HepG2 (cell line): ENCODE data around the gene MGAT4D. TPM values are rescaled to one million over a fixed set of nuclear protein-coding genes. Genes with fewer than 3 reads are reported as not detected.

Experiments
- ATF7 ChIP-seq, 2 experiments: fragments of 450-650 bp in 1 of 2; sonication (generic) in 1 of 2; formaldehyde crosslinking in 1 of 2; IDR thresholded peaks; 2 replicates each; pipeline versions ENCODE4 v1.4.0 to v1.6.1; 2016 to 2020; ENCODE audit warnings: antibody characterized with exemption in 1 of 2, mild to moderate bottlenecking in 1 of 2, missing genetic modification reagents in 1 of 2
- ATM ChIP-seq: fragments of 450-650 bp; IDR thresholded peaks from 2 replicates; pipeline ENCODE4 v1.7.1; 2017; ENCODE audit warnings: mild to moderate bottlenecking, borderline replicate concordance
- BCL6 ChIP-seq: IDR thresholded peaks from 2 replicates; pipeline ENCODE4 v1.6.1; 2016; ENCODE audit warnings: missing genetic modification reagents, missing compliant biosample characterization
- CBX1 ChIP-seq: IDR thresholded peaks from one replicate; pipeline ENCODE4 v1.6.1; 2016; ENCODE audit warnings: antibody characterized with exemption, low read depth
- CBX5 ChIP-seq: sonication (generic); formaldehyde crosslinking; IDR thresholded peaks from 2 replicates; pipeline ENCODE4 v1.4.0; 2020; ENCODE audit warnings: missing genetic modification reagents, borderline replicate concordance
- CC2D1A ChIP-seq: sonication (generic); formaldehyde crosslinking; IDR thresholded peaks from 2 replicates; pipeline ENCODE4 v1.8.1; 2023; ENCODE audit warnings: mild to moderate bottlenecking, missing genetic modification reagents
- ELF1 ChIP-seq: sonication (generic); formaldehyde crosslinking; IDR thresholded peaks from 2 replicates; pipeline ENCODE4 v1.4.0; 2020; ENCODE audit warnings: missing genetic modification reagents
- GATAD2A ChIP-seq: IDR thresholded peaks from 2 replicates; pipeline ENCODE4 v1.6.1; 2016
- KDM3A ChIP-seq: IDR thresholded peaks from 2 replicates; pipeline ENCODE4 v1.6.1; 2018; ENCODE audit warnings: low read depth, missing compliant biosample characterization
- MAZ ChIP-seq, 2 experiments: sonication (generic) in 1 of 2; formaldehyde crosslinking in 1 of 2; IDR thresholded peaks; 2 replicates each; pipeline versions ENCODE4 v1.5.0 to v1.6.1; 2012 to 2020; ENCODE audit warnings: low read depth in 2 of 2, mild to moderate bottlenecking in 2 of 2, borderline replicate concordance in 1 of 2, improper control_type of control experiment in 1 of 2, low read length in 1 of 2, missing genetic modification reagents in 1 of 2, moderate library complexity in 1 of 2
- MEF2D ChIP-seq: sonication (generic); formaldehyde crosslinking; IDR thresholded peaks from 2 replicates; pipeline ENCODE4 v1.5.1; 2020; ENCODE audit warnings: mild to moderate bottlenecking, missing genetic modification reagents
- PAF1 ChIP-seq: IDR thresholded peaks from 2 replicates; pipeline ENCODE4 v1.6.1; 2016; ENCODE audit warnings: missing genetic modification reagents, missing compliant biosample characterization
- SIN3A ChIP-seq: IDR thresholded peaks from 2 replicates; pipeline ENCODE4 v1.6.1; 2011; ENCODE audit warnings: low read depth, mild to moderate bottlenecking, control low read depth, low read length, borderline replicate concordance
- ZBTB3 ChIP-seq: sonication (generic); formaldehyde crosslinking; IDR thresholded peaks from 2 replicates; pipeline ENCODE4 v1.4.0; 2020; ENCODE audit warnings: low read depth, mild to moderate bottlenecking, moderate library complexity, missing genetic modification reagents, borderline replicate concordance
- ZFYVE20 ChIP-seq: sonication (generic); formaldehyde crosslinking; IDR thresholded peaks from 2 replicates; pipeline ENCODE4 v1.8.0; 2023; ENCODE audit warnings: low read depth, mild to moderate bottlenecking, moderate library complexity, missing genetic modification reagents, borderline replicate concordance
- ZNF354B ChIP-seq: sonication (generic); formaldehyde crosslinking; IDR thresholded peaks from 2 replicates; pipeline ENCODE4 v1.8.0; 2022; ENCODE audit warnings: mild to moderate bottlenecking, missing genetic modification reagents
- ZNF747 ChIP-seq: sonication (generic); formaldehyde crosslinking; IDR thresholded peaks from 2 replicates; pipeline ENCODE4 v1.8.1; 2023; ENCODE audit warnings: missing genetic modification reagents, mild to moderate bottlenecking, borderline replicate concordance
- polyA plus RNA-seq, 8 experiments: library from polyadenylated mRNA; depleted of rRNA in 3 of 8; stranded (reverse) in 7 of 8; unstranded in 1 of 8; fragments of >200 nt; fragmentation: Illumina TruSeq in 4 of 8; extraction: Trizol in 4 of 8; gene quantifications; 2 replicates each; pipeline versions ENCODE4 v1.2.1 to v1.2.3, GENCODE V29; 2011 to 2016; ENCODE audit warnings: low read depth in 4 of 8, missing spikeins in 1 of 8, mixed read lengths in 1 of 8; ENCODE audit not compliant: insufficient read depth in 1 of 8
- total RNA-seq, 5 experiments: library from RNA; depleted of rRNA; stranded (reverse); fragments of >200 nt; fragmentation: Illumina TruSeq; extraction: Trizol; gene quantifications; 2 replicates each; pipeline ENCODE4 v1.2.3, GENCODE V29; 2016; ENCODE audit warnings: low read depth in 1 of 5
- TF ChIP-seq, protein P1 (sequence below): sonication (generic); formaldehyde crosslinking; IDR thresholded peaks from 2 replicates; pipeline ENCODE4 v1.4.0; 2020; ENCODE audit warnings: missing genetic modification reagents
- TF ChIP-seq, protein P2 (sequence below): sonication (generic); formaldehyde crosslinking; IDR thresholded peaks from 2 replicates; pipeline ENCODE4 v1.5.1; 2020; ENCODE audit warnings: mild to moderate bottlenecking, missing genetic modification reagents
- TF ChIP-seq, protein P3 (sequence below): sonication (generic); formaldehyde crosslinking; IDR thresholded peaks from 2 replicates; pipeline ENCODE4 v1.9.0; 2022; ENCODE audit warnings: low read depth, missing genetic modification reagents
- TF ChIP-seq, protein P4 (sequence below): sonication (generic); formaldehyde crosslinking; IDR thresholded peaks from 2 replicates; pipeline ENCODE4 v1.4.0; 2020; ENCODE audit warnings: mild to moderate bottlenecking, low read depth, missing genetic modification reagents

The MGAT4D gene
- total and polyA plus RNA-seq, 2 of the 13 experiments (the other 11 are each of a cell fraction or from before 2014, with no cell fraction given), result not detected

DNA sequence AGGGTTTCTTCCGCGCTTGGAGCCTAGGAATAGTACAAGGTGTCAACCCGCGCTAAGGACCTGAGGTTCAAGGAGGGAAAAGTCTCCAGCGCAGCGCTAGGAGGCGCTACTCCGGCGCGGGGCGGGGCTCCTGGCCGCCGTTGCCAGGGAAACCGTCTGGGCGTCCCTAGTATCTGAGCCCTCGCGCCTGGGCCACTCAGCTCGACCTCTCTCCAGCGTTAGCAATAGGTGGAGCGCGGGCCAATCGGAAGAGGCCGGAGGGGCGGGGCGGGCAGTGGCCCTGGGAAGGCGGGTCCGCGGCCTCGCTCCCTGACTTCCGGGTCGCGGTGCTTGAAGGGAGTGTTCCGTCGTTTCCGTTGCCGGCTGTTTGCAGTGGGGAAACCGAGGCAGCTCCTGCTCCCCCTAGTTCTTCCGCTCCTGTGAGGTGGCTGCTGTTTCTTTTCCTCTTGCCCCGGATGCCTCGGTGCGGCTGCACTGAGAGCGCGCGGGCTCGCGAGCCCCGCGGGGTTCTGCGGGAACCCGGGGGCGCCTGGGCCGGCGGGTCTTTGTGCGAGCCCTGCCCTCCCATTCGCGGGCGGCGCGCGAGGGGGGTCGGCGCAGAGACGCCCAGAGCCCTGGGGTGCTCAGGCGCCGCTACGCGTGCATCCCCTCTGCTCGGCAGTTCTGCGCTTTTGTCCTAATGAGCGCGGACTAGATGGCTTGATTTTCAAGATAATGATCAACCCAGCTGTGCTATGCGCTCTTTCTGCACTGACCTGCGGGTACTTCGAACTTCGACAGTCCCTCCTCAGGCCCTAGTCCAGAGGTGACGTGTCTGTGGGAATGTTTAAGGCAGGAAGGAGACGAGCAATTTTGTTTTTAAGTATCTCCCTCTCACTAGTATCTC is 26.0 kb upstream of the MGAT4D start, which contains the start of gene ELMOD2 (continued):
- TF ChIP-seq ZNF747 (CRISPR knock-in tag) (no peak), BCL6 (peak; percentile 16; the same call in 1 of the 2 replicates), ELF1 (CRISPR knock-in tag) (peak; percentile 98), ZNF354B (CRISPR knock-in tag) (no peak), CBX1 (peak; percentile 34), ATM (no peak), GATAD2A (CRISPR knock-in tag) (peak; percentile 64), MEF2D (CRISPR knock-in tag) (peak; percentile 61; the same call in 1 of the 2 replicates), ZBTB3 (CRISPR knock-in tag) (no peak), ATF7 (IDR thresholded peaks at IDR 0.05) (no peak), ATF7 (CRISPR knock-in tag; IDR thresholded peaks at IDR 0.05) (no peak), CC2D1A (CRISPR knock-in tag) (no peak), PAF1 (no peak), ZFYVE20 (CRISPR knock-in tag) (no peak), CBX5 (CRISPR knock-in tag) (no peak; the same call in 1 of the 2 replicates), MAZ (IDR thresholded peaks at IDR 0.05; ENCODE audit: borderline replicate concordance, low read depth, low read length) (peak; percentile 96), MAZ (CRISPR knock-in tag; IDR thresholded peaks at IDR 0.05; ENCODE audit: low read depth) (peak; percentile 89), SIN3A (peak; percentile 93), KDM3A (peak; percentile 64; the same call in 1 of the 2 replicates)
- TF ChIP-seq, protein P1, sequence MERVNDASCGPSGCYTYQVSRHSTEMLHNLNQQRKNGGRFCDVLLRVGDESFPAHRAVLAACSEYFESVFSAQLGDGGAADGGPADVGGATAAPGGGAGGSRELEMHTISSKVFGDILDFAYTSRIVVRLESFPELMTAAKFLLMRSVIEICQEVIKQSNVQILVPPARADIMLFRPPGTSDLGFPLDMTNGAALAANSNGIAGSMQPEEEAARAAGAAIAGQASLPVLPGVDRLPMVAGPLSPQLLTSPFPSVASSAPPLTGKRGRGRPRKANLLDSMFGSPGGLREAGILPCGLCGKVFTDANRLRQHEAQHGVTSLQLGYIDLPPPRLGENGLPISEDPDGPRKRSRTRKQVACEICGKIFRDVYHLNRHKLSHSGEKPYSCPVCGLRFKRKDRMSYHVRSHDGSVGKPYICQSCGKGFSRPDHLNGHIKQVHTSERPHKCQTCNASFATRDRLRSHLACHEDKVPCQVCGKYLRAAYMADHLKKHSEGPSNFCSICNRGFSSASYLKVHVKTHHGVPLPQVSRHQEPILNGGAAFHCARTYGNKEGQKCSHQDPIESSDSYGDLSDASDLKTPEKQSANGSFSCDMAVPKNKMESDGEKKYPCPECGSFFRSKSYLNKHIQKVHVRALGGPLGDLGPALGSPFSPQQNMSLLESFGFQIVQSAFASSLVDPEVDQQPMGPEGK (CRISPR knock-in tag), result peak; percentile 54
- TF ChIP-seq, protein P2, sequence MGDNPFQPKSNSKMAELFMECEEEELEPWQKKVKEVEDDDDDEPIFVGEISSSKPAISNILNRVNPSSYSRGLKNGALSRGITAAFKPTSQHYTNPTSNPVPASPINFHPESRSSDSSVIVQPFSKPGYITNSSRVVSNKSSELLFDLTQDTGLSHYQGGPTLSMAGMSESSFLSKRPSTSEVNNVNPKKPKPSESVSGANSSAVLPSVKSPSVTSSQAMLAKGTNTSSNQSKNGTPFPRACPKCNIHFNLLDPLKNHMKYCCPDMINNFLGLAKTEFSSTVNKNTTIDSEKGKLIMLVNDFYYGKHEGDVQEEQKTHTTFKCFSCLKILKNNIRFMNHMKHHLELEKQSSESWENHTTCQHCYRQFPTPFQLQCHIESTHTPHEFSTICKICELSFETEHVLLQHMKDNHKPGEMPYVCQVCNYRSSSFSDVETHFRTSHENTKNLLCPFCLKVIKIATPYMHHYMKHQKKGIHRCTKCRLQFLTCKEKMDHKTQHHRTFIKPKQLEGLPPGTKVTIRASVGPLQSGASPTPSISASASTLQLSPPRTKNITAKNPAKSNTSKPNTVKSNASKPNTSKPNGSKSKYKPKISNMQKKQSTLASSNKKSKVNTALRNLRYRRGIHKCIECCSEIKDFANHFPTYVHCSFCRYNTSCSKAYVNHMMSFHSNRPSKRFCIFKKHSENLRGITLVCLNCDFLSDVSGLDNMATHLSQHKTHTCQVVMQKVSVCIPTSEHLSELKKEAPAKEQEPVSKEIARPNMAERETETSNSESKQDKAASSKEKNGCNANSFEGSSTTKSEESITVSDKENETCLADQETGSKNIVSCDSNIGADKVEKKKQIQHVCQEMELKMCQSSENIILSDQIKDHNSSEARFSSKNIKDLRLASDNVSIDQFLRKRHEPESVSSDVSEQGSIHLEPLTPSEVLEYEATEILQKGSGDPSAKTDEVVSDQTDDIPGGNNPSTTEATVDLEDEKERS (CRISPR knock-in tag), result peak; percentile 48; the same call in 1 of the 2 replicates
- TF ChIP-seq, protein P3, sequence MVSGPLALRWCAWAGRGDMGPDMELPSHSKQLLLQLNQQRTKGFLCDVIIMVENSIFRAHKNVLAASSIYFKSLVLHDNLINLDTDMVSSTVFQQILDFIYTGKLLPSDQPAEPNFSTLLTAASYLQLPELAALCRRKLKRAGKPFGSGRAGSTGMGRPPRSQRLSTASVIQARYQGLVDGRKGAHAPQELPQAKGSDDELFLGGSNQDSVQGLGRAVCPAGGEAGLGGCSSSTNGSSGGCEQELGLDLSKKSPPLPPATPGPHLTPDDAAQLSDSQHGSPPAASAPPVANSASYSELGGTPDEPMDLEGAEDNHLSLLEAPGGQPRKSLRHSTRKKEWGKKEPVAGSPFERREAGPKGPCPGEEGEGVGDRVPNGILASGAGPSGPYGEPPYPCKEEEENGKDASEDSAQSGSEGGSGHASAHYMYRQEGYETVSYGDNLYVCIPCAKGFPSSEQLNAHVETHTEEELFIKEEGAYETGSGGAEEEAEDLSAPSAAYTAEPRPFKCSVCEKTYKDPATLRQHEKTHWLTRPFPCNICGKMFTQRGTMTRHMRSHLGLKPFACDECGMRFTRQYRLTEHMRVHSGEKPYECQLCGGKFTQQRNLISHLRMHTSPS (CRISPR knock-in tag), result 0 out of 2 replicates have a peak, but pooled peaks have one; percentile 48
- TF ChIP-seq, protein P4, sequence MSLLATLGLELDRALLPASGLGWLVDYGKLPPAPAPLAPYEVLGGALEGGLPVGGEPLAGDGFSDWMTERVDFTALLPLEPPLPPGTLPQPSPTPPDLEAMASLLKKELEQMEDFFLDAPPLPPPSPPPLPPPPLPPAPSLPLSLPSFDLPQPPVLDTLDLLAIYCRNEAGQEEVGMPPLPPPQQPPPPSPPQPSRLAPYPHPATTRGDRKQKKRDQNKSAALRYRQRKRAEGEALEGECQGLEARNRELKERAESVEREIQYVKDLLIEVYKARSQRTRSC (CRISPR knock-in tag), result no peak
